GM12864 (cell line): Measurements from ENCODE around the gene SLF2.

Experiments used
- DNase-seq: peaks from one replicate; pipeline ENCODE4 v3.0.0-alpha.2; 2011; ENCODE audit warnings: low read depth
- H3K4me3 ChIP-seq: 2 replicates; pipeline ENCODE4 v1.5.1; 2011; ENCODE audit warnings: mild to moderate bottlenecking, low read depth, low read length, control low read depth
- CTCF ChIP-seq: IDR thresholded peaks from 2 replicates; pipeline ENCODE4 v1.5.1; 2011; ENCODE audit warnings: low read depth, mild to moderate bottlenecking, moderate library complexity, low read length, control low read depth, inconsistent platforms; ENCODE audit errors: missing control alignments

Gene SLF2

DNA sequence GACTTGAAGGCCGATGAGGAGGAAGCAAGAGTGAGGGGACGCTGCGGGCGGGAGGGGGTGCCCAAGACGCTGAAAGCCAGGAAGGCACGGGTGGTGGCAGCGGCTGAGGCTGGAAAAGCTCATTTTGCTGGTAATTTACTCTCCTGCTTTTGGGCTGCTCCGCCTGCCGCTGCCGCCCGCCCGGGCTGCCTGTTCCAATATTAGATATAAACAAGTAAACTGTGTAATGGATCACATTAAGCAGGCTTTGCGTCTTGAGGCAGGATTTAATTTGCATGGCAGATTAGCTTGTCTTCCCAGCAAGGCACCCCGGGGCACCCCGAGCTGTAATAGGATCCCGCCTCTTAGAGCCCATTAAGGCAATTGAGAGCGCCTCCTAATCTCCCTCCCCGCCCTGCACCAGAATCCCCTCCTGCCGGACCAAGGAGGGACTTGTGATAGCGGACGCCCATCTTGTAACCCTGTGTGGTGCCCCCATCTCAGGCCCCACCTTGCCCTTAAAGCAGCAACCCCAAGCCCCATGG lies 46.1 kb upstream of the SLF2 start:
- no peak for TF ChIP-seq CTCF
- no peak overlapping the region for H3K4me3 ChIP-seq
- DNase-seq, result no peak

- H3K4me3 ChIP-seq, result no peak overlapping the region
- no peak for TF ChIP-seq CTCF
- DNase-seq, result no peak
These were observed 45.4 kb upstream of the SLF2 start for GRCh38 chr10:100867261-100867963.

DNA sequence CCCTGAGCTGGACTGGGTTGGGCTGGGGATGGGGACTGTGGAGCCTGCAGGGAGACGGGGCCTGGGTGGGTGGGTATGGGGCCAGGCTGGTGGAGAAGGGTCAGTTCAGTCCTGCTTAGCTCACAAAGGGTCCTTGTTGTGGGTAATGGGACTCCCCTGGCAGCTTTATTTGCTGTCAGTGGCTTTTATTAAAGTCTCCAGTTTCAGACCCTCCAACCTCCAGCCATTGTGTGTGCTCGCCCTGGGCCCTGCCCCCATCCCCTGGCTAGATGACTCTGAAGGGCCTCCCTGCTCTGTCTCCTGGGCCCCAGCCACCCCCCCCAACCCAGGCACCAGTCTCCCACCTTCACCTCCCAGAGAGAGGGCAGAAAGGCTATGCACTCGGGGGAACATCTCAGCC lies 44.4 kb upstream of the SLF2 start:
- no peak overlapping the region for H3K4me3 ChIP-seq
- DNase-seq, result no peak
- TF ChIP-seq CTCF, result no peak

DNA sequence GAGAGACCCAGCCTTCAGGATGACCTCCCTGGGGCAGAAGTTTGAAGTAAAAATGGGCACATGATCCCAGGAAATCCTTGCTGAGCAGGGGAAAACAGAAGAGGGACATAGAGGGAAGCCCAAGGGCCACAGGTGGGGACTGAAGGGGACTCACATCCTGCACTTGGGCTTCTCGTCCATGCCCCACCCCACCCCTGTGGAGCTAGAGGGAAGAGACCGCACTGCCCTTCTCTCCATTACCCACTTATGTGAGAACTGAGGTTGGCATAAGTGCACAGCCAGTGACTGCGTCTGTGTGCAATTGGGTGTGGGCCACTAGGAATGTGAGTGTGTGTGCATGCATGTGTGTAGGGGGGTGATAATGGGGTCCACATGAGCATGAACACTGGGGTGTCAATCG lies 43.4 kb upstream of the SLF2 start:
- no peak overlapping the region for H3K4me3 ChIP-seq
- no peak for DNase-seq
- TF ChIP-seq CTCF, result no peak

GRCh38 chr10:100872034-100872791 lies 40.5 kb upstream of the SLF2 start:
- no peak overlapping the region for H3K4me3 ChIP-seq
- DNase-seq, result no peak
- peak; percentile 73 for TF ChIP-seq CTCF

DNA sequence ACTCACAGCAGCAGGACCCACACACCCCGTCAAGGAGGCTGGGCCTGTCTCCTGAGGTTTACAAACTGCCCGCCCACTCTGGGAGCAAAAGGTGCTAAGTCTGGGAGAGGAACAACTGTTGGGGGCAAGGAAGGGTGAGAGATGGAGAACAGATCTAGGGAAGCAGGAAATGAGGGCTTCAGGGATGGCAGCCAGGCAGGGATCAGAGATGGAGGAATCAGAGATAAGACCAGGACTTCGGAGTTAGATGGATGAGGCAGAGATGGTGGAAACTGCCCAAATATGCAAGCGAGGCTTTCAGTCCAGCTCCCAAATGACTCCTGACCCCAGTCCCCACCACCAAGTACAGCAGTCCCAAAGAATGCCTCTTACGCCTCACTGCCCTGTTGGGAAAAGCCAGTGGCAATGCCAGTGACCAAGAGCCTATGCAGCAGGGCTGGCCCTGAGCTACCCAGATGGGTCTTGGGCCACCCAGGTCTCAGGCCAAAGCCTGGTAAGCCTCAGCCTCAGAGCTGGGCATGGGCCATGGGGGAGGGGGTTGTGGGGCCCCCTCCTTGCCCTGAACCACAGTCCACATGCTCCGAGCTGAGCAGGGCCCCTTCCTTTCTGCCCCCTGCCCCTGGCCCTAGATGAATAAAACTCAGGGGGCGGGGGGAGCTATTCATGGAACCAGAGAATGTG lies 39.5 kb upstream of the SLF2 start:
- no peak for DNase-seq
- TF ChIP-seq CTCF, result no peak
- H3K4me3 ChIP-seq, result no peak overlapping the region
